H9 (cell line): ENCODE results near the gene DPF3. TPM values are rescaled to one million over a fixed set of nuclear protein-coding genes. Genes with fewer than 3 reads are reported as not detected.

ENCODE experiments used
- DNase-seq: peaks from one replicate; pipeline ENCODE4 v3.0.0-alpha.2; 2017
- H2AFZ ChIP-seq: one replicate; pipeline ENCODE4 v1.6.1; 2013; ENCODE audit warnings: mild to moderate bottlenecking, low read length, control low read depth, moderate library complexity
- H2AK5ac ChIP-seq: 2 replicates; pipeline ENCODE4 v1.6.1; 2013; ENCODE audit warnings: low read length, control low read depth, mixed read lengths; ENCODE audit not compliant: insufficient read length
- H2BK120ac ChIP-seq: one replicate; pipeline ENCODE4 v1.6.1; 2013; ENCODE audit warnings: low read depth, mild to moderate bottlenecking, low read length, control low read depth, inconsistent platforms; ENCODE audit not compliant: poor library complexity, severe bottlenecking
- H2BK12ac ChIP-seq: 2 replicates; pipeline ENCODE4 v1.6.1; 2013; ENCODE audit warnings: low read length, control low read depth, mixed read lengths, low read depth; ENCODE audit not compliant: insufficient read length
- H2BK15ac ChIP-seq: 2 replicates; pipeline ENCODE4 v1.6.1; 2013; ENCODE audit warnings: low read depth, low read length, control low read depth
- H2BK20ac ChIP-seq: one replicate; pipeline ENCODE4 v1.6.1; 2013; ENCODE audit warnings: low read depth, mild to moderate bottlenecking, low read length, control low read depth, inconsistent platforms; ENCODE audit not compliant: poor library complexity, severe bottlenecking
- H2BK5ac ChIP-seq: 2 replicates; pipeline ENCODE4 v1.6.1; 2013; ENCODE audit warnings: low read length, control low read depth, mixed read lengths; ENCODE audit not compliant: insufficient read length
- H3K14ac ChIP-seq: 2 replicates; pipeline ENCODE4 v1.6.1; 2013; ENCODE audit warnings: low read length, control low read depth; ENCODE audit not compliant: insufficient read depth
- H3K18ac ChIP-seq: 2 replicates; pipeline ENCODE4 v1.6.1; 2013; ENCODE audit warnings: low read depth, mild to moderate bottlenecking, mixed read lengths, low read length, control low read depth; ENCODE audit not compliant: insufficient read length
- H3K23ac ChIP-seq: 2 replicates; pipeline ENCODE4 v1.6.1; 2013; ENCODE audit warnings: low read length, control low read depth, mixed read lengths, low read depth; ENCODE audit not compliant: insufficient read length
- H3K23me2 ChIP-seq: 2 replicates; pipeline ENCODE4 v1.6.1; 2013; ENCODE audit warnings: low read depth, mild to moderate bottlenecking, mixed read lengths, low read length, control low read depth; ENCODE audit not compliant: insufficient read length, poor library complexity, severe bottlenecking
- H3K27ac ChIP-seq: 2 replicates; pipeline ENCODE4 v1.5.1; 2013; ENCODE audit warnings: low read length, control low read depth, mixed read lengths, low read depth; ENCODE audit not compliant: insufficient read length
- H3K27me3 ChIP-seq: 2 replicates; pipeline ENCODE4 v1.6.1; 2013; ENCODE audit warnings: low read length, control low read depth, inconsistent platforms; ENCODE audit not compliant: insufficient read depth
- H3K4ac ChIP-seq: 2 replicates; pipeline ENCODE4 v1.6.1; 2013; ENCODE audit warnings: low read depth, mild to moderate bottlenecking, control low read depth, inconsistent platforms, low read length, moderate library complexity
- H3K4me1 ChIP-seq: 2 replicates; pipeline ENCODE4 v1.6.1; 2013; ENCODE audit warnings: low read length, control low read depth, inconsistent platforms; ENCODE audit not compliant: insufficient read depth
- H3K4me2 ChIP-seq: 2 replicates; pipeline ENCODE4 v1.6.1; 2013; ENCODE audit warnings: low read length, control low read depth, mixed read lengths; ENCODE audit not compliant: insufficient read length, insufficient read depth
- H3K56ac ChIP-seq: 2 replicates; pipeline ENCODE4 v1.6.1; 2013; ENCODE audit warnings: low read depth, mild to moderate bottlenecking, mixed read lengths, low read length, control low read depth; ENCODE audit not compliant: insufficient read length
- H3K79me1 ChIP-seq: 2 replicates; pipeline ENCODE4 v1.6.1; 2013; ENCODE audit warnings: low read depth, mild to moderate bottlenecking, moderate library complexity, low read length, control low read depth, inconsistent platforms; ENCODE audit not compliant: insufficient read depth, poor library complexity, severe bottlenecking
- H3K79me2 ChIP-seq: 2 replicates; pipeline ENCODE4 v1.6.1; 2013; ENCODE audit warnings: low read length, control low read depth, inconsistent platforms; ENCODE audit not compliant: insufficient read depth
- H3K9ac ChIP-seq: 2 replicates; pipeline ENCODE4 v1.6.1; 2013; ENCODE audit warnings: low read length, control low read depth, mixed read lengths; ENCODE audit not compliant: insufficient read length; ENCODE audit errors: extremely low read depth
- H3K9me3 ChIP-seq: one replicate; pipeline ENCODE4 v1.6.1; 2013; ENCODE audit warnings: low read depth, low read length, inconsistent platforms; ENCODE audit not compliant: control insufficient read depth
- H3T11ph ChIP-seq: one replicate; pipeline ENCODE4 v1.6.1; 2013; ENCODE audit warnings: mild to moderate bottlenecking, low read length, control low read depth, inconsistent platforms
- H4K20me1 ChIP-seq: one replicate; pipeline ENCODE4 v1.6.1; 2013; ENCODE audit not compliant: control insufficient read depth, insufficient read length, insufficient read depth
- H4K5ac ChIP-seq: 2 replicates; pipeline ENCODE4 v1.6.1; 2013; ENCODE audit warnings: low read depth, mild to moderate bottlenecking, mixed read lengths, low read length, control low read depth; ENCODE audit not compliant: insufficient read length
- H4K8ac ChIP-seq: replicated peaks from 2 replicates; pipeline ENCODE4 v1.6.1; 2013; ENCODE audit warnings: low read length, control low read depth, mixed read lengths, low read depth; ENCODE audit not compliant: insufficient read length
- H4K91ac ChIP-seq: 2 replicates; pipeline ENCODE4 v1.6.1; 2013; ENCODE audit warnings: low read depth, mild to moderate bottlenecking, moderate library complexity, mixed read lengths, low read length, control low read depth; ENCODE audit not compliant: insufficient read length
- H3K27ac Mint-ChIP-seq, 3 experiments: 2 replicates in 2 of 3; 3 replicates in 1 of 3; pipeline ENCODE4 v1.8.0; 2020 to 2021; ENCODE audit warnings: mixed read lengths in 3 of 3, mild to moderate bottlenecking in 1 of 3, moderate library complexity in 1 of 3
- H3K27me3 Mint-ChIP-seq: 2 replicates; pipeline ENCODE4 v1.8.0; 2021; ENCODE audit warnings: low read depth, mild to moderate bottlenecking, moderate library complexity, mixed read lengths
- H3K36me3 Mint-ChIP-seq, 3 experiments: 2 replicates in 2 of 3; 3 replicates in 1 of 3; pipeline ENCODE4 v1.8.0; 2020 to 2021; ENCODE audit warnings: low read depth in 3 of 3, mixed read lengths in 3 of 3; ENCODE audit not compliant: insufficient read depth in 1 of 3
- H3K4me1 Mint-ChIP-seq, 2 experiments: 2 replicates each; pipeline ENCODE4 v1.8.0; 2020; ENCODE audit warnings: mixed read lengths in 2 of 2
- H3K4me3 Mint-ChIP-seq, 2 experiments: 2 replicates in 1 of 2; 3 replicates in 1 of 2; pipeline ENCODE4 v1.8.0; 2020 to 2021; ENCODE audit warnings: mild to moderate bottlenecking in 2 of 2, mixed read lengths in 2 of 2, moderate library complexity in 1 of 2
- H3K9me3 Mint-ChIP-seq, 2 experiments: 2 replicates in 1 of 2; 3 replicates in 1 of 2; pipeline ENCODE4 v1.8.0; 2020; ENCODE audit warnings: mild to moderate bottlenecking in 2 of 2, mixed read lengths in 2 of 2, moderate library complexity in 1 of 2
- CTCF ChIP-seq: fragments of 200-600 bp; sonication (generic); conservative IDR thresholded peaks from 3 replicates; pipeline ENCODE4 v1.8.0; 2021; ENCODE audit warnings: antibody characterized with exemption, mild to moderate bottlenecking
- WGBS: extraction: QIAGEN DNeasy Blood & Tissue Kit; methylation state at CpG from one replicate; pipeline ENCODE4 v1.1.7; 2013; ENCODE audit warnings: missing lambda C conversion rate, low lambda C conversion rate, mixed read lengths; ENCODE audit not compliant: insufficient read length; ENCODE audit errors: extremely low coverage; 5-methylcytosine and 5-hydroxymethylcytosine counted together
- total RNA-seq: library from RNA; stranded (reverse); gene quantifications from 2 replicates; pipeline ENCODE4 v1.2.1, GENCODE V29; 2021

The DPF3 gene
- total RNA-seq, 1 experiment from 2014 or later = not detected

GRCh38 chr14:72578514-72578913 is 315.4 kb downstream of the DPF3 start:
- Histone ChIP-seq H3K9me3 (no peaks in the 10 kb centered on the region), H2BK20ac (no peak overlapping the region), H3T11ph (no peak overlapping the region), H2AFZ (no peak overlapping the region), H3K56ac (no peak overlapping the region), H3K79me1 (no peaks in the 10 kb centered on the region), H3K4ac (no peak overlapping the region), H4K8ac (no peak overlapping the region), H3K27ac (no peak overlapping the region), H3K14ac (no peak overlapping the region), H2BK12ac (no peak overlapping the region), H3K4me1 (no peaks in the 10 kb centered on the region), H4K20me1 (no peaks in the 10 kb centered on the region), H3K23me2 (no peaks in the 10 kb centered on the region), H2AK5ac (no peak overlapping the region), H2BK120ac (no peak overlapping the region), H4K5ac (no peak overlapping the region), H4K91ac (no peak overlapping the region), H3K23ac (no peak overlapping the region), H3K18ac (no peak overlapping the region), H3K4me2 (no peak overlapping the region), H3K27me3 (no peaks in the 10 kb centered on the region), H2BK15ac (no peak overlapping the region), H3K79me2 (no peaks in the 10 kb centered on the region), H2BK5ac (no peak overlapping the region), H3K9ac (no peak overlapping the region)
- Mint-ChIP-seq H3K27ac (no peak overlapping the region), H3K9me3 (no peaks in the 10 kb centered on the region), H3K4me1 (no peaks in the 10 kb centered on the region), H3K36me3 (no peaks in the 10 kb centered on the region; a peak in 1 of 7 replicates), H3K27me3 (peaks cover 7% of the 10 kb centered on the region; the same call in 1 of the 2 replicates), H3K4me3 (no peak overlapping the region)
- WGBS = no CpG with 5 or more reads among the region's 5 CpGs
- no peak for DNase-seq
- no peak for TF ChIP-seq CTCF
